Activated CD8-positive, alpha-beta T cell treated with anti-CD3 and anti-CD28 coated beads for 36 hours (primary cell): ENCODE data around the gene SPATA16. TPM values are rescaled to one million over a fixed set of nuclear protein-coding genes. Genes with fewer than 3 reads are reported as not detected.

Experiments used
- ATAC-seq: fragments of 200-7000 bp; cut with Tn5 transposase; one replicate; pipeline ENCODE4 v1.10.0; 2021; ENCODE audit warnings: mild to moderate bottlenecking, moderate library complexity
- CTCF ChIA-PET: fragments of 350-600 bp; sonication (Branson Sonifier 250); formaldehyde crosslinking; loops from one replicate; lab custom pipeline; 2021; ENCODE audit warnings: antibody characterized with exemption; lab: Charles Lee
- POLR2A ChIA-PET: fragments of 350-600 bp; sonication (Branson Sonifier 250); formaldehyde crosslinking; loops from one replicate; lab custom pipeline; 2021; ENCODE audit warnings: antibody characterized with exemption; lab: Charles Lee
- DNase-seq: peaks from one replicate; pipeline ENCODE4 v3.0.0-alpha.2; 2020
- H3K27ac Mint-ChIP-seq: one replicate; pipeline ENCODE4 v1.8.0; 2021; ENCODE audit warnings: mild to moderate bottlenecking, mixed read lengths
- H3K27me3 Mint-ChIP-seq: one replicate; pipeline ENCODE4 v1.8.0; 2021; ENCODE audit warnings: mixed read lengths
- H3K36me3 Mint-ChIP-seq: one replicate; pipeline ENCODE4 v1.8.0; 2021; ENCODE audit warnings: low read depth, mixed read lengths
- H3K4me1 Mint-ChIP-seq: one replicate; pipeline ENCODE4 v1.8.0; 2021; ENCODE audit warnings: low read depth, mixed read lengths
- H3K4me3 Mint-ChIP-seq: one replicate; pipeline ENCODE4 v1.8.0; 2021; ENCODE audit warnings: mild to moderate bottlenecking, moderate library complexity, mixed read lengths
- H3K9me3 Mint-ChIP-seq: one replicate; pipeline ENCODE4 v1.8.0; 2021; ENCODE audit warnings: mixed read lengths
- CTCF ChIP-seq: fragments of 200-600 bp; IDR thresholded peaks from one replicate; pipeline ENCODE4 v1.8.0; 2022; ENCODE audit warnings: antibody characterized with exemption, mild to moderate bottlenecking
- intact Hi-C: fragments of 100-400 bp; cut with micrococcal nuclease; formaldehyde crosslinking; loops from one replicate; pipeline ENCODE4 v1.10.0; 2022
- total RNA-seq, 2 experiments: library from RNA; stranded (reverse); gene quantifications; one replicate each; pipeline ENCODE4 v1.2.3, GENCODE V29; 2021

The SPATA16 gene
- total RNA-seq, 2 experiments from 2014 or later: not detected

GRCh38 chr3:172987273-172987672 is 153.8 kb downstream of the SPATA16 start:
- no peak for DNase-seq
- CTCF ChIA-PET: interaction anchor here (1.0 kb wide), 1 partner anchor 23 kb away, joined by 3 read pairs; no protein-coding TSS in a partner anchor
- POLR2A ChIA-PET: no interaction called here
- no peak for TF ChIP-seq CTCF
- ATAC-seq: no peak
- H3K27ac Mint-ChIP-seq: no peak overlapping the region
- intact Hi-C loops: no loop called here
- no peaks in the 10 kb centered on the region for H3K27me3 Mint-ChIP-seq
- H3K4me1 Mint-ChIP-seq: no peaks in the 10 kb centered on the region
- no peaks in the 10 kb centered on the region for H3K36me3 Mint-ChIP-seq
- H3K9me3 Mint-ChIP-seq: no peaks in the 10 kb centered on the region
- no peak overlapping the region for H3K4me3 Mint-ChIP-seq

GRCh38 chr3:172984914-172985313 is 156.1 kb downstream of the SPATA16 start:
- intact Hi-C loops: no loop called here
- Mint-ChIP-seq H3K4me3 (no peak overlapping the region), H3K4me1 (no peaks in the 10 kb centered on the region), H3K27ac (no peak overlapping the region), H3K36me3 (no peaks in the 10 kb centered on the region), H3K27me3 (no peaks in the 10 kb centered on the region), H3K9me3 (no peaks in the 10 kb centered on the region)
- POLR2A ChIA-PET: no interaction called here
- CTCF ChIA-PET: no interaction called here
- DNase-seq (no peak), ATAC-seq (no peak)
- no peak for TF ChIP-seq CTCF

- no peaks in the 10 kb centered on the region for H3K4me1 Mint-ChIP-seq
- no peak for ATAC-seq
- no peak for DNase-seq
- no peak for TF ChIP-seq CTCF
- no peaks in the 10 kb centered on the region for H3K9me3 Mint-ChIP-seq
- no peak overlapping the region for H3K4me3 Mint-ChIP-seq
- no peaks in the 10 kb centered on the region for H3K27me3 Mint-ChIP-seq
- POLR2A ChIA-PET: no interaction called here
- H3K36me3 Mint-ChIP-seq: no peaks in the 10 kb centered on the region
- intact Hi-C loops: no loop called here
- no peak overlapping the region for H3K27ac Mint-ChIP-seq
- CTCF ChIA-PET: no interaction called here
These were observed 158.2 kb downstream of the SPATA16 start for GRCh38 chr3:172982736-172983364.

- H3K27ac Mint-ChIP-seq: no peak overlapping the region
- CTCF ChIA-PET: interaction anchor here (1.4 kb wide), 1 partner anchor 137 kb away, joined by 3 read pairs; no protein-coding TSS in a partner anchor
- intact Hi-C loops: no loop called here
- no peak for TF ChIP-seq CTCF
- POLR2A ChIA-PET: no interaction called here
- H3K9me3 Mint-ChIP-seq: no peaks in the 10 kb centered on the region
- H3K36me3 Mint-ChIP-seq: no peaks in the 10 kb centered on the region
- H3K4me1 Mint-ChIP-seq: no peaks in the 10 kb centered on the region
- H3K27me3 Mint-ChIP-seq: no peaks in the 10 kb centered on the region
- no peak for DNase-seq
- no peak for ATAC-seq
- no peak overlapping the region for H3K4me3 Mint-ChIP-seq
These were observed 159.5 kb downstream of the SPATA16 start for GRCh38 chr3:172981407-172981983.

- POLR2A ChIA-PET: no interaction called here
- intact Hi-C loops: no loop called here
- no peaks in the 10 kb centered on the region for H3K9me3 Mint-ChIP-seq
- no peak overlapping the region for H3K4me3 Mint-ChIP-seq
- ATAC-seq (no peak), DNase-seq (no peak)
- CTCF ChIA-PET: interaction anchor here (1.4 kb wide), 1 partner anchor 137 kb away, joined by 3 read pairs; no protein-coding TSS in a partner anchor
- no peak for TF ChIP-seq CTCF
- H3K27ac Mint-ChIP-seq: no peak overlapping the region
- no peaks in the 10 kb centered on the region for H3K36me3 Mint-ChIP-seq
- no peaks in the 10 kb centered on the region for H3K4me1 Mint-ChIP-seq
- no peaks in the 10 kb centered on the region for H3K27me3 Mint-ChIP-seq
These were observed 160.2 kb downstream of the SPATA16 start for GRCh38 chr3:172980849-172981248.
